Activated CD8-positive, alpha-beta memory T cell treated with anti-CD3 and anti-CD28 coated beads, Interleukin-2, amount 10 ng/mL, durations not matched to agents 7 days and 5 days (primary cell): ENCODE results near the gene NKG7. TPM values are rescaled to one million over a fixed set of nuclear protein-coding genes. Genes with fewer than 3 reads are reported as not detected.

ENCODE experiments used
- ATAC-seq: fragments of 150-1000 bp; cut with Tn5 transposase; one replicate; pipeline ENCODE4 v1.10.0; 2021; ENCODE audit warnings: moderate library complexity
- CTCF ChIA-PET: fragments of 350-600 bp; sonication (Branson Sonifier 250); formaldehyde crosslinking; loops from one replicate; lab custom pipeline; 2021; ENCODE audit warnings: antibody characterized with exemption; lab: Charles Lee
- DNase-seq: peaks from one replicate; pipeline ENCODE4 v3.0.0-alpha.2; 2020
- H3K27ac Mint-ChIP-seq: one replicate; pipeline ENCODE4 v1.8.0; 2021; ENCODE audit warnings: mild to moderate bottlenecking, mixed read lengths
- H3K27me3 Mint-ChIP-seq: one replicate; pipeline ENCODE4 v1.8.0; 2021; ENCODE audit warnings: mixed read lengths
- H3K36me3 Mint-ChIP-seq: one replicate; pipeline ENCODE4 v1.8.0; 2021; ENCODE audit warnings: mild to moderate bottlenecking, mixed read lengths
- H3K4me1 Mint-ChIP-seq: one replicate; pipeline ENCODE4 v1.8.0; 2021; ENCODE audit warnings: mixed read lengths
- H3K4me3 Mint-ChIP-seq: one replicate; pipeline ENCODE4 v1.8.0; 2021; ENCODE audit warnings: mild to moderate bottlenecking, moderate library complexity, mixed read lengths
- H3K9me3 Mint-ChIP-seq: one replicate; pipeline ENCODE4 v1.8.0; 2022; ENCODE audit warnings: low read depth, mixed read lengths
- total RNA-seq, 2 experiments: library from RNA; stranded (reverse); gene quantifications; one replicate each; pipeline ENCODE4 v1.2.3, GENCODE V29; 2021

The NKG7 gene
- total RNA-seq, 2 experiments from 2014 or later = 852 to 1,014 TPM

DNA sequence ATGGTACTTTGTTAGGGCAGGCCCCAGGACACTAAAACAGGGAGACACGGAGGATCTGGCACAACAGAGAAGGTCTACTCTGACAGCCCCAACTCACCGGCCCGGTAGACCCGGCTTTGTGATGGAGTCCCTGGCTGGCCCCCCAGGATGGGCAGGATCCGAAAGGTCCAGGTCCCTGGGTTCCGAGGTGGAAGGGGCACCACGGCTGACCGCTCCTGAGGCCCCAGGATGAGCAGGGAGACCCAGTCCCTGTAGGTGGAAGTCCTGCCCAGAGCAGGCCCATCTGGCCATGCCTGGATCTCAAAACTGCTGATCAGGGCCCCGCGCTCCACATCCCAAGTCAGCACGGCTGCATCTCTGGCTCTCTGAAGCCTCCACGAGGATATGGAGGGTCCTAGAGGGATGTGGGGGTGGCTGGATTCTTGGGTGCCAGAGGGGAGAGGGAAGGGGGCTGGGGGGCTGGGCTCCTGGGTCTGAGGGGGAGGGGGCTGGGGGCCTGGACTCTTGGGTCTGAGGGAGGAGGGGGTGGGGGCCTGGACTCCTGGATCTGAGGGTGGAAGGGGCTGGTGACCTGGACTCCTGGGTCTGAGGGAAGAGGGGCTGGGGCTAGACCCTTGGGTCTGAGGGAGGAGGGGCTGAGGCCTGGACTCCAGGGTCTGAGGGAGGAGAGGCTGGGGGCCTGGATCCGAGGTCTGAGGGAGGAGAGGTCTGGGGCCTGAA is 35.2 kb downstream of the NKG7 start:
- peaks cover 13% of the 10 kb centered on the region for H3K4me1 Mint-ChIP-seq
- DNase-seq (no peak), ATAC-seq (no peak)

DNA sequence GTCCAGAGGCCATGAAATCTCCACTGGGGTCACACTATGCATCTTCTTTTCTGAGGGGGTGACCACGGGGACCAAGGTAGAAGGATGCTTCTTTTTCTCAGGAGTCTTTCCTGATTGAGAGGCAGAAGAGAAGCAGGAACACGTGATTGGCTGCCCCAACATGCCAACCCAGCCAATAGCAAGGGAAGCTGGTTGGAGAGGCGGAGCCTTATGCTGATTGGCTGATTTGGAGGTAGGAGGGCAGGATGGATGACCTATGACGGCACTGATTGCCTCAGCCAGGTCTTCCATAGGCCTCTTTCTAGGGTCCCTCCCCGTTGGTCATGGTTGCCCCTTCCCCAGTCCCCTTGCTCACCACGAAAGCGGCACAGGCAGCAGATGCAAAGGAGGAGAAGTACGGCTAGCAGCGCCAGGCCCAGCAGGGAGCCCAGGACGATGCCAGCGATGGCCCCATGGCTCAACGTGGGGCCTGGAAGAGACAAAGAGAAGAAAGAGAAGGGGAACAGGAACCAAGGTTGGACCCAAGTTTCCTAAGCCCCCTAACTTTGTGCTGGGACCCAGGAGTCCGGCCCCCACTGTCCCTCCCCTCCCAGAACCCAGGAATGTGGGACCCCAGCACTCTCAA is 38.5 kb downstream of the NKG7 start:
- H3K4me1 Mint-ChIP-seq = peaks cover 5% of the 10 kb centered on the region
- CTCF ChIA-PET = no interaction called here
- DNase-seq = no peak

More for the DNA sequence above, 35.2 kb downstream of the NKG7 start:
- peaks cover 10% of the 10 kb centered on the region for H3K27me3 Mint-ChIP-seq
- H3K36me3 Mint-ChIP-seq = no peaks in the 10 kb centered on the region
- H3K27ac Mint-ChIP-seq = no peak overlapping the region
- no peak overlapping the region for H3K4me3 Mint-ChIP-seq
- H3K9me3 Mint-ChIP-seq = no peaks in the 10 kb centered on the region
- CTCF ChIA-PET = interaction anchor here (0.9 to 7.0 kb wide), 7 partner anchors 22 to 101 kb away, joined by 3 to 103 read pairs (median 9); no protein-coding TSS in a partner anchor

DNA sequence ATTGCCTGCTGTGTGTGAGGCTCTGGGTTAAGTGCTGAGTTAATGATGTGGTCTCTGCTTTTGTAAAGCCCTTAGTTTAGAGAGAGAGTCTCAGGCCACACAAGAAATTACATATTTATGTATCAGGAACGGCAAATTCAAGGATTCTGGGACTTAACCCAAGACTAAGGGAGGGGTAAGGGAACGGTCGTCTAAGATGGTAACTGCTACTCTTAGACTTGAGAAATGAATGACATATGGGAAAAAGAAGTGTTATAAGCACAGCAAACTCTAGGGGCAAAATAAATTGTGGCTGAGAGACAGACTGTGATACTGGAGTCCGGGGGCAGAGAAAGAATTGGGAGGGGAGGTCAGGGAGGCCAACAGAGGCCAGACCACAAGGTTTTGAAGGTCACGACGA is 40.7 kb downstream of the NKG7 start:
- H3K27me3 Mint-ChIP-seq = peaks cover 18% of the 10 kb centered on the region
- H3K4me3 Mint-ChIP-seq = no peak overlapping the region
- H3K4me1 Mint-ChIP-seq = peaks cover 5% of the 10 kb centered on the region
- DNase-seq = no peak
- CTCF ChIA-PET = interaction anchor here (0.8 kb wide), 1 partner anchor 110 kb away, joined by 3 read pairs; no protein-coding TSS in a partner anchor
- H3K36me3 Mint-ChIP-seq = peaks cover 6% of the 10 kb centered on the region
- H3K9me3 Mint-ChIP-seq = peaks cover 2% of the 10 kb centered on the region
- ATAC-seq = no peak
- no peak overlapping the region for H3K27ac Mint-ChIP-seq

More for the DNA sequence above, 38.5 kb downstream of the NKG7 start:
- peaks cover 4% of the 10 kb centered on the region for H3K36me3 Mint-ChIP-seq
- peaks cover 2% of the 10 kb centered on the region for H3K9me3 Mint-ChIP-seq
- ATAC-seq = no peak
- H3K4me3 Mint-ChIP-seq = no peak overlapping the region
- H3K27me3 Mint-ChIP-seq = peaks cover 3% of the 10 kb centered on the region
- H3K27ac Mint-ChIP-seq = no peak overlapping the region

DNA sequence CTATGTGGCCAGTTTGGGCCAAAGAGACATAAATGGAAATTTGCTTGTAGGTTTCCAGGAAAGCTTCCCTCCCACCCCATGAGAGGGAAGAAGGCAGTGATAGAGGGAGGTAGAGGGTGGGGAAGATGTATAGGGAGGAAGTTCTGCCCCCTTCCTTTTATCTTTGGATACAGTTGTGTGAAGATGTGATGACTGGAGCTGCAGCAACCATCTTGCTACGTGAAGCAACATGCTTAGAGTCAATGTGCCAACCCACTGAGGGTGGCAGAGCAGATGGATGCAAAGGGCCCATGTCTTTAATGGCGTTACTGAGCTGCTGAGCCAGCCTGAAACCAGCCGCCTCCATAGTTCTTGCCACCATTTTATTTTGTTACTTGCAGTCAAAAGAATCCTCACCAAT is 41.3 kb downstream of the NKG7 start:
- DNase-seq (no peak), ATAC-seq (no peak)
- peaks cover 20% of the 10 kb centered on the region for H3K27me3 Mint-ChIP-seq
- no peak overlapping the region for H3K27ac Mint-ChIP-seq
- no peak overlapping the region for H3K4me3 Mint-ChIP-seq
- peaks cover 5% of the 10 kb centered on the region for H3K4me1 Mint-ChIP-seq
- H3K36me3 Mint-ChIP-seq = peaks cover 6% of the 10 kb centered on the region
- peaks cover 2% of the 10 kb centered on the region for H3K9me3 Mint-ChIP-seq
- CTCF ChIA-PET = no interaction called here

DNA sequence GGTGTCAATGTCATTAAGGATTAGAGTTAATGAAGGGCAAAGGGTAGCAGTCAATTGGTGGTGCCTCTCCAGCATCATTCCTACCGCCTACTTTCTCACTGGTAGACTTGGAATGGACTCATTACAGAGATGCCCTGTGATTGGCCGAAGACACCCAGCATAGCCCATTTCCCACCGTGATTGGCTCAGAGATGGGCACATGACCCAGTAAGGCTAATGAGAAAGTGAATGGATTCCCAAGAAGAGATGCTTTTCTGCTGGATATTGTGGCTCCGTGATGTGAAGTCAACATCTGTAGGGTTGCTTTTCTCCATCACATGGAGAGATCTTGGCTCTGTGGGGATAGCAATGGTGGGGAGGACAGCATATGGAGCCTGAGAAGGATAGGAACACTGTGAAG is 42.1 kb downstream of the NKG7 start:
- DNase-seq (no peak), ATAC-seq (no peak)
- H3K9me3 Mint-ChIP-seq = peaks cover 2% of the 10 kb centered on the region
- H3K4me1 Mint-ChIP-seq = peaks cover 12% of the 10 kb centered on the region
- peaks cover 6% of the 10 kb centered on the region for H3K36me3 Mint-ChIP-seq
- CTCF ChIA-PET = no interaction called here
- H3K4me3 Mint-ChIP-seq = no peak overlapping the region
- no peak overlapping the region for H3K27ac Mint-ChIP-seq
- peaks cover 28% of the 10 kb centered on the region for H3K27me3 Mint-ChIP-seq

DNA sequence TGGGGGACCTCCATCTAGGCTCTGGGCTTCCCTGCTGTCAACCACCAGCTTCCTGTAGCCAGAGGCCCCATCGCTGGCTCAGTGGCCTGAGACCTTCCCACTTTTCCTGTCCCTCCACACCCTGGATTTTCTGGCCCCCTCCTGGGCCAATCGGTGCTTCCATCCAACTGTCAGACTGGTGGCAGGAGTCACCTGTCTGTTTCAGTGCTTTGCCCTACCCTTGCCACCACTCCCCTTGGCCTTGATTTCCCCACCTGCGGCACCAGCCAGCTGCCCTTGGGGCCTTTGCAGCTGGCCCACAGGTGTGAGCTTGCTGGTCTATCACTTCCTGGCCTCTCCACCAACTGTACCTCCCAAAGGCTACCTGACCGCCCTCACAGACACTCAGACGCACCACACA is 43.0 kb downstream of the NKG7 start:
- CTCF ChIA-PET = no interaction called here
- H3K9me3 Mint-ChIP-seq = peaks cover 2% of the 10 kb centered on the region
- peaks cover 6% of the 10 kb centered on the region for H3K36me3 Mint-ChIP-seq
- ATAC-seq = no peak
- H3K27ac Mint-ChIP-seq = no peak overlapping the region
- DNase-seq = no peak
- no peak overlapping the region for H3K4me3 Mint-ChIP-seq
- H3K4me1 Mint-ChIP-seq = peaks cover 13% of the 10 kb centered on the region
- H3K27me3 Mint-ChIP-seq = peaks cover 28% of the 10 kb centered on the region

DNA sequence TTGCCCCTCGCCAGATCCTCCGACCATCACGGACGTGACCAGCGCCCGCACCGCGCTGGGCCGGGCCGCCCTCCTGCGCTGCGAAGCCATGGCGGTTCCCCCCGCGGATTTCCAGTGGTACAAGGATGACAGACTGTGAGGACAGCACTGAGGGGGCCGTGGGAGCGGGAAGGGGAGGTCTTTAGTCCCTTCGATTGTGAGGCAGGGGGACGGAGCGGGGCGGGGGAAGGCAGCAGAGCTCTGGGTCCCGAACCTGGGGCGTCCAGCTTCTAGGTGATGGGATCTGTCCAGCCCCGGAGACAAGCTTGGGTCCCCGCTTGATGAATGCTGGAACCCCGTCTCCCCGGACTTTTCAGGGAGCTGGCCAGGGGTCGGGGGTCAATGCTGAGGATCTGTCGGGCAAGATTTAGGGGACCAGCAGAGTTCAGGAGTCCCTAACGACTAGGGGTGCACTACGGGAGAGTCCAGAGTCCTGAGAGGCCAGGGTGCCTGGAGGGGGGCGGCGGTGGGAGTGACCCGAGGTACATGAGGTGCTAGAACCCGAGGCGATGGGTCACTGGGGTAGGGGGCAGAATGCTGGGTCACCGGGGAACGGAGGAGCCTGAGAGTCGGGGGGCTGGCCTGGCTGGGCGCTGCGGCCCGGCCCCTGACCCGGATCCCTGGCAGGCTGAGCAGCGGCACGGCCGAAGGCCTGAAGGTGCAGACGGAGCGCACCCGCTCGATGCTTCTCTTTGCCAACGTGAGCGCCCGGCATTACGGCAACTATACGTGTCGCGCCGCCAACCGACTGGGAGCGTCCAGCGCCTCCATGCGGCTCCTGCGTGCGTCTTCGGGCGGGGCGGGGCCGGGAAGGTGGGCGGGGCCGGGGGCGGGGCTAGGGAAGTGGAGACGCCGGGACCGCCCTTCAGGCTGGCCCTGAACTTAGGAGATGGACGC is 45.1 kb downstream of the NKG7 start:
- ATAC-seq = peak; percentile 88
- Mint-ChIP-seq H3K4me1 (peaks cover 13% of the 10 kb centered on the region), H3K36me3 (peaks cover 6% of the 10 kb centered on the region)

DNA sequence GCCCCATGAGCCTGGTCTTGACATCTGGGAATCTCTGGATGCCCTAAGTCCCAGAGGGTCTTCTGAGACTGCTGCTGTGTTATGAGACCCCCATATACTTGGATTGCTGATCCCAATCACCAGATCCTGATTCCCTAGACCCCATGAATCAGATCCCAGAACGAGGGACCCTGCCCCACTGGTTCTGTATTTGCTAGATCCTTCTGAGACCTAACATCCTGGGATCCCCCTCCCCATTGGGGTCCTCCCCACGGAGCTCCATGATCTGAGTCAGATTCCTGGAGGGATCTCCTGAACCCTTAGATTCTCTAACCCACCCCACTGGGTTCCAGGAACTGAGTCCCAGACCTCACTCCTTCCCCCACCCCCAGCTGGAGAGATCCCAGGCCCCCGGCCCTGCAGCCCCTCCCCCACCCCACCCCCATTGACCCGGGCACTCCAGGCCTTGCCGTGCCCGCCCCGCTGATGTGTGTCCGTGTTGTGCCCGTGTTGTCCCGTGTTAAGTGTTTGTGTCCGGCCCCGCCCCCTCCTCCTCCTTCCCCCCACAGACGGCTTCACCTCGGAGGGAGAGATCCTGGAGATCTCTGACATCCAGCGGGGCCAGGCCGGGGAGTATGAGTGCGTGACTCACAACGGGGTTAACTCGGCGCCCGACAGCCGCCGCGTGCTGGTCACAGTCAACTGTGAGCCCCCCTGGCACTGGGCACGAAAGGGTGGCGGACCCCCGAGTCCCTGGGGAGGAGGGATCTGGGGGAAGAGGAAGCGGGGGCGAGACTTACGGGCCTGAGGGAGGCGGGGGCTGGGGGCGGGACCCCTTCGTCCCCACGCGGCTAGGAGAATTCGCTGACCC is 46.0 kb downstream of the NKG7 start:
- Mint-ChIP-seq H3K4me1 (peaks cover 13% of the 10 kb centered on the region), H3K27me3 (peaks cover 45% of the 10 kb centered on the region), H3K4me3 (no peak overlapping the region), H3K36me3 (peaks cover 3% of the 10 kb centered on the region), H3K27ac (no peak overlapping the region), H3K9me3 (peaks cover 2% of the 10 kb centered on the region)
- ATAC-seq (no peak), DNase-seq (no peak)
- CTCF ChIA-PET = interaction anchor here (1.6 to 2.5 kb wide), 2 partner anchors 13 to 168 kb away, joined by 5 read pairs; no protein-coding TSS in a partner anchor

More for the DNA sequence above, 45.1 kb downstream of the NKG7 start:
- Mint-ChIP-seq H3K4me3 (peak overlapping the region; percentile 48), H3K27ac (no peak overlapping the region), H3K27me3 (peaks cover 45% of the 10 kb centered on the region), H3K9me3 (peaks cover 2% of the 10 kb centered on the region)
- CTCF ChIA-PET = interaction anchor here (0.9 to 2.5 kb wide), 6 partner anchors 11 to 169 kb away, joined by 3 to 5 read pairs (median 4); no protein-coding TSS in a partner anchor
- peak; percentile 78 for DNase-seq

DNA sequence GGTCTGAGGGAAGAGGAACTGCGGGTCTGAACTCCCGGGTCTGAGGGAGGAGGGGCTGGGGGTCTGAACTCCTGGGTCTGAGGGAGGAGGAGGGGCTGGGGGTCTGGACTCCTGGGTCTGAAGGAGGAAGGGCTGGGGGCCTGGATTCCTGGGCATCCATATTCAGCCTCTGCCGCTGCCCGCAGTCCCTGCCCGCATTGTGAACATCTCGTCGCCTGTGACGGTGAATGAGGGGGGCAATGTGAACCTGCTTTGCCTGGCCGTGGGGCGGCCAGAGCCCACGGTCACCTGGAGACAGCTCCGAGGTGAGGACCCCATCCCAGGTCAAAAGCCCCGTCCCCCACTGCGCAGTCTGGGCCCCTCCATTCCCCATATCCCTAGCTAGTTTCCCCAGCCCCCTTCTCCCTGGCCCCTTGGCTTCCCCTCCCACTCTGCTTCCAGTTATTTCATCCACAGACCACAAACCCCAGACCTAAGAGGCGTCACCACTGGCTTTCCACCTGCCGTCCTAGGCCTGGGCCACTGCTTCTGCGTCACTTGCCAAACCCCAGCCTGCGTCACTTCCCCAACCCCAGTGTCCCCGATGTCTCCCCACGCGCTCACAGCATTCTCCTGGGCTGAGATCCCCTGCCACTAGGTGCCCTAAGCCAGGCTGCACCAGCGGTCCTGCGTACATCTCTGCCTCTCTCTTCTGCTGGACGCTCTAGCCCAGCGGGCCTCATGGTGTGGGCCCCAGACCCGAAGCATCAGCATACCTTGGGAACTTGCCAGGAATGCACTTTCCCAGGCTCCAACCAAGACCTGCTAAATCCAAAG is 47.1 kb downstream of the NKG7 start:
- Mint-ChIP-seq H3K27me3 (peaks cover 45% of the 10 kb centered on the region), H3K36me3 (peaks cover 1% of the 10 kb centered on the region), H3K4me3 (no peak overlapping the region), H3K27ac (no peak overlapping the region), H3K9me3 (no peaks in the 10 kb centered on the region), H3K4me1 (peaks cover 13% of the 10 kb centered on the region)
- ATAC-seq = peak; percentile 27
- peak; percentile 62 for DNase-seq
- CTCF ChIA-PET = interaction anchor here (1.6 kb wide), 2 partner anchors 113 to 167 kb away, joined by 5 read pairs; no protein-coding TSS in a partner anchor

DNA sequence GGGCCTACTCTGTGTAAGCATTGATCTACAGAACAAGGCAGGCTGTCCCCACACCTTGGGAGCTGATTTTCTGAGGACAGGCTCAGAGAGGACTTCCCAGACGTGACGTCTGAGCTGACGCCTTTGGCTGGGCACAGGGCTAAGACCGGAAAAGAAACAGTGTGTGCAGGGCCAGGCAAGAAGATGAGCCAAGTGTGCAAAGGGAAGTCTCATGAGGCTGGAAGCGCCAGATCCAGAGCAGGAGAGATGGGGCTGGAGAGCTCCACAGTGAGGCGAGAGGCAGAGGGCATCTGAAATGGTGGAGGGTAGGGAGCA is 48.3 kb downstream of the NKG7 start:
- no peak for DNase-seq
- Mint-ChIP-seq H3K4me3 (no peak overlapping the region), H3K27ac (no peak overlapping the region), H3K9me3 (no peaks in the 10 kb centered on the region), H3K4me1 (peaks cover 13% of the 10 kb centered on the region), H3K27me3 (peaks cover 42% of the 10 kb centered on the region), H3K36me3 (peaks cover 1% of the 10 kb centered on the region)
- no peak for ATAC-seq
- CTCF ChIA-PET = interaction anchor here (1.6 kb wide), 1 partner anchor 114 kb away, joined by 5 read pairs; no protein-coding TSS in a partner anchor

DNA sequence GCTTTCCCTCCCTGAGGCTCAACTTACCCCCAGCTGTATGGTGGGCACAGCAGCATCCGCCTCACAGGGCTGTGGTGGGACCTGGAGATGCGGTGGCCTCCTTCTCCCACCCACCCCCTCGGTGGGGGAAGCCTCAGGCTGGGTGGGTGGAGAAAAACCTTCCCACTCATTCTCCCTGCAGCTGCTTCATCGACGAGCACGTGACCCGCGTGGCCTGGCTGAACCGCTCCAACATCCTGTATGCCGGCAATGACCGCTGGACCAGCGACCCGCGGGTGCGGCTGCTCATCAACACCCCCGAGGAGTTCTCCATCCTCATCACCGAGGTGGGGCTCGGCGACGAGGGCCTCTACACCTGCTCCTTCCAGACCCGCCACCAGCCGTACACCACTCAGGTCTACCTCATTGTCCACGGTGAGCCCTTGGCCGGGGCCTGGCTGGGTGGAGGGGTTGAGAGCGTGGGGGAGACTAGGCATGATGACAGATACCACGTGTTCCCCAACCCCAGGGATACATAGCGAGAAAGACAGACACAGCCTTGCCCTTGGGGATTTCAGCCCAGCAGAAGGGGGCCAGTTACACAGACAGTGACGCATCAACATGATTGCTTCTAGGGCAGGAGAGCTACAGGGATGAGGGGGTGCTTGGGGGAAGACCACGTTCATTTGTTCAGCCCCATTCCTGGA is 48.8 kb downstream of the NKG7 start:
- peaks cover 1% of the 10 kb centered on the region for H3K36me3 Mint-ChIP-seq
- no peak overlapping the region for H3K27ac Mint-ChIP-seq
- no peaks in the 10 kb centered on the region for H3K9me3 Mint-ChIP-seq
- no peak overlapping the region for H3K4me3 Mint-ChIP-seq
- DNase-seq (no peak), ATAC-seq (no peak)
- peaks cover 39% of the 10 kb centered on the region for H3K27me3 Mint-ChIP-seq
- CTCF ChIA-PET = interaction anchor here (1.6 kb wide), 1 partner anchor 114 kb away, joined by 5 read pairs; no protein-coding TSS in a partner anchor
- peaks cover 13% of the 10 kb centered on the region for H3K4me1 Mint-ChIP-seq
